Stimulated activated CD4-positive, alpha-beta T cell treated with anti-CD3 and anti-CD28 coated beads, Interleukin-12 subunit alpha, Interleukin-12 subunit beta, amount 100 ng/mL, for 48 hours (primary cell): ENCODE data around the gene PLEKHG4.

Source experiments
- DNase-seq, 3 donors: peaks; one replicate each; pipeline ENCODE4 v3.0.0-alpha.2; 2020; ENCODE audit warnings: low read depth in 2 of 3, low spot score in 1 of 3

Gene PLEKHG4

GRCh38 chr16:67286441-67287235 is 7.3 kb downstream of the PLEKHG4 start:
- no peak for DNase-seq

GRCh38 chr16:67287960-67288359 is 8.6 kb downstream of the PLEKHG4 start:
- no peak for DNase-seq

GRCh38 chr16:67291461-67291860 is 12.1 kb downstream of the PLEKHG4 start:
- no peak for DNase-seq

- DNase-seq, result no peak
These were observed 14.9 kb downstream of the PLEKHG4 start for GRCh38 chr16:67294171-67294757.

GRCh38 chr16:67294938-67295361 is 15.6 kb downstream of the PLEKHG4 start:
- no peak for DNase-seq

- no peak for DNase-seq
These were observed 17.1 kb downstream of the PLEKHG4 start for GRCh38 chr16:67296420-67296819.

GRCh38 chr16:67298277-67298676 is 18.9 kb downstream of the PLEKHG4 start:
- DNase-seq, result no peak

- no peak for DNase-seq
These were observed 19.9 kb downstream of the PLEKHG4 start for GRCh38 chr16:67299269-67299668.

GRCh38 chr16:67301080-67301782 is 21.9 kb downstream of the PLEKHG4 start:
- DNase-seq, result no peak

- DNase-seq, result no peak
These were observed 22.7 kb downstream of the PLEKHG4 start for GRCh38 chr16:67302076-67302475.

- no peak for DNase-seq
These were observed 23.6 kb downstream of the PLEKHG4 start for GRCh38 chr16:67302970-67303369.

- no peak for DNase-seq
These were observed 24.7 kb downstream of the PLEKHG4 start for GRCh38 chr16:67304020-67304419.

- no peak for DNase-seq
These were observed 26.1 kb downstream of the PLEKHG4 start for GRCh38 chr16:67305216-67306071.

GRCh38 chr16:67310561-67310960 is 31.2 kb downstream of the PLEKHG4 start:
- DNase-seq, result no peak

GRCh38 chr16:67311607-67312488 is 32.5 kb downstream of the PLEKHG4 start:
- DNase-seq, result peak; percentile 83 to 87 (median 84)

- DNase-seq, result no peak
These were observed 33.4 kb downstream of the PLEKHG4 start for GRCh38 chr16:67312719-67313118.

- DNase-seq, result no peak
These were observed 38.5 kb downstream of the PLEKHG4 start for GRCh38 chr16:67317853-67318252.

- DNase-seq, result no peak
These were observed 46.8 kb downstream of the PLEKHG4 start for GRCh38 chr16:67326115-67326471.

- DNase-seq, result peak; percentile 44 to 63 (median 53)
These were observed 47.4 kb downstream of the PLEKHG4 start, which contains the start of the genes KCTD19 and LRRC36 for GRCh38 chr16:67326472-67327309. TSS of gene KCTD19 (minus strand) at chr16:67326741. CDS start at chr16:67326707, 34 bp downstream. TSS of gene LRRC36 (plus strand) at chr16:67326815. CDS start at chr16:67326863, 48 bp downstream.
